MM.1S (cell line): Measurements from ENCODE around the gene SCO2.

Experiments
- EZH2phosphoT487 ChIP-seq: fragments of 300-600 bp; sonication (generic); IDR thresholded peaks from 2 replicates; pipeline ENCODE4 v1.6.1; 2018; ENCODE audit warnings: antibody characterized with exemption, low read length
- TF ChIP-seq, protein P1 (sequence below): fragments of 300-600 bp; sonication (generic); IDR thresholded peaks from 2 replicates; pipeline ENCODE4 v1.5.1; 2016; ENCODE audit warnings: antibody characterized with exemption, low read length, mixed read lengths

- TF ChIP-seq, protein P1, sequence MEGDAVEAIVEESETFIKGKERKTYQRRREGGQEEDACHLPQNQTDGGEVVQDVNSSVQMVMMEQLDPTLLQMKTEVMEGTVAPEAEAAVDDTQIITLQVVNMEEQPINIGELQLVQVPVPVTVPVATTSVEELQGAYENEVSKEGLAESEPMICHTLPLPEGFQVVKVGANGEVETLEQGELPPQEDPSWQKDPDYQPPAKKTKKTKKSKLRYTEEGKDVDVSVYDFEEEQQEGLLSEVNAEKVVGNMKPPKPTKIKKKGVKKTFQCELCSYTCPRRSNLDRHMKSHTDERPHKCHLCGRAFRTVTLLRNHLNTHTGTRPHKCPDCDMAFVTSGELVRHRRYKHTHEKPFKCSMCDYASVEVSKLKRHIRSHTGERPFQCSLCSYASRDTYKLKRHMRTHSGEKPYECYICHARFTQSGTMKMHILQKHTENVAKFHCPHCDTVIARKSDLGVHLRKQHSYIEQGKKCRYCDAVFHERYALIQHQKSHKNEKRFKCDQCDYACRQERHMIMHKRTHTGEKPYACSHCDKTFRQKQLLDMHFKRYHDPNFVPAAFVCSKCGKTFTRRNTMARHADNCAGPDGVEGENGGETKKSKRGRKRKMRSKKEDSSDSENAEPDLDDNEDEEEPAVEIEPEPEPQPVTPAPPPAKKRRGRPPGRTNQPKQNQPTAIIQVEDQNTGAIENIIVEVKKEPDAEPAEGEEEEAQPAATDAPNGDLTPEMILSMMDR = no peak
- no peak for TF ChIP-seq EZH2phosphoT487
Observed at GRCh38 chr22:50488006-50488677, 37.3 kb downstream of the SCO2 start.
